Fibroblast of lung (primary cell): ENCODE results near the gene ARFGAP3. TPM values are rescaled to one million over a fixed set of nuclear protein-coding genes. Genes with fewer than 3 reads are reported as not detected.
A peak's percentile ranks its signal among the peaks of the same experiment; 100 is the strongest.

Experiments
- DNase-seq, 2 donors: peaks; one replicate each; pipeline versions ENCODE4 v3.0.0 to v3.0.0-alpha.2; 2010; ENCODE audit warnings: low read depth in 2 of 2
- H2AFZ ChIP-seq: 2 replicates; pipeline ENCODE4 v1.5.1; 2012; ENCODE audit warnings: low read length, control low read depth, inconsistent platforms
- H3K27ac ChIP-seq: 2 replicates; pipeline ENCODE4 v1.5.1; 2011; ENCODE audit warnings: low read length, control low read depth; ENCODE audit not compliant: insufficient read depth
- H3K27me3 ChIP-seq: 2 replicates; pipeline ENCODE4 v1.5.1; 2011; ENCODE audit warnings: mild to moderate bottlenecking, low read length; ENCODE audit not compliant: control insufficient read depth, insufficient read depth
- H3K36me3 ChIP-seq: 2 replicates; pipeline ENCODE4 v1.5.1; 2011; ENCODE audit warnings: low read length; ENCODE audit not compliant: control insufficient read depth, insufficient read depth
- H3K4me1 ChIP-seq: 2 replicates; pipeline ENCODE4 v1.5.1; 2011; ENCODE audit warnings: low read length; ENCODE audit not compliant: control insufficient read depth, insufficient read depth; ENCODE audit errors: extremely low read depth
- H3K4me2 ChIP-seq: 2 replicates; pipeline ENCODE4 v1.5.1; 2011; ENCODE audit warnings: low read length, control low read depth; ENCODE audit not compliant: insufficient read depth; ENCODE audit errors: extremely low read depth
- H3K4me3 ChIP-seq, 4 experiments: fragments of 200-600 bp in 1 of 4; sonication (generic) in 1 of 4; replicated peaks in 1 of 4; 2 replicates each; pipeline ENCODE4 v1.5.1; 2011 to 2016; ENCODE audit warnings: low read length in 4 of 4, low read depth in 3 of 4, mild to moderate bottlenecking in 3 of 4, control low read depth in 2 of 4, inconsistent platforms in 1 of 4, mixed read lengths in 1 of 4; ENCODE audit not compliant: insufficient read depth in 1 of 4; ENCODE audit errors: control extremely low read depth in 1 of 4
- H3K79me2 ChIP-seq: 2 replicates; pipeline ENCODE4 v1.5.1; 2012; ENCODE audit warnings: mild to moderate bottlenecking, low read length, inconsistent platforms; ENCODE audit not compliant: control insufficient read depth, insufficient read depth
- H3K9ac ChIP-seq: 2 replicates; pipeline ENCODE4 v1.5.1; 2011; ENCODE audit warnings: mild to moderate bottlenecking, low read length, control low read depth; ENCODE audit not compliant: insufficient read depth
- H3K9me3 ChIP-seq: 2 replicates; pipeline ENCODE4 v1.5.1; 2012; ENCODE audit warnings: low read depth, low read length; ENCODE audit not compliant: control insufficient read depth, insufficient read depth
- H4K20me1 ChIP-seq: 2 replicates; pipeline ENCODE4 v1.5.1; 2011; ENCODE audit warnings: low read length; ENCODE audit not compliant: control insufficient read depth, insufficient read depth; ENCODE audit errors: extremely low read depth
- EZH2 ChIP-seq: IDR thresholded peaks from 2 replicates; pipeline ENCODE4 v1.5.1; 2012; ENCODE audit warnings: low read length, control low read depth, mild to moderate bottlenecking; ENCODE audit errors: missing control alignments
- polyA plus RNA-seq, 2 donors: library from polyadenylated mRNA; depleted of rRNA in 1 of 2; stranded (reverse) in 1 of 2; unstranded in 1 of 2; fragments of >200 nt; gene quantifications; 2 replicates each; pipeline ENCODE4 v1.2.1, GENCODE V29; 2011 to 2012; ENCODE audit warnings: missing spikeins in 1 of 2
- total RNA-seq: library from RNA; depleted of rRNA; stranded (reverse); fragments of >200 nt; gene quantifications from 2 replicates; pipeline ENCODE4 v1.2.1, GENCODE V29; 2014
- TF ChIP-seq, protein P1 (sequence below), 2 donors: IDR thresholded peaks in 1 of 2; conservative IDR thresholded peaks in 1 of 2; 1 replicate in 1 of 2; 2 replicates in 1 of 2; pipeline ENCODE4 v1.5.1; 2011 to 2012; ENCODE audit warnings: low read length in 2 of 2, control low read depth in 1 of 2, inconsistent platforms in 1 of 2, low read depth in 1 of 2, mild to moderate bottlenecking in 1 of 2

Gene ARFGAP3
- total and polyA plus RNA-seq, 2 donors (not counting 1 experiment from before 2014, with no cell fraction given), result 62.1 to 74.1 TPM

DNA sequence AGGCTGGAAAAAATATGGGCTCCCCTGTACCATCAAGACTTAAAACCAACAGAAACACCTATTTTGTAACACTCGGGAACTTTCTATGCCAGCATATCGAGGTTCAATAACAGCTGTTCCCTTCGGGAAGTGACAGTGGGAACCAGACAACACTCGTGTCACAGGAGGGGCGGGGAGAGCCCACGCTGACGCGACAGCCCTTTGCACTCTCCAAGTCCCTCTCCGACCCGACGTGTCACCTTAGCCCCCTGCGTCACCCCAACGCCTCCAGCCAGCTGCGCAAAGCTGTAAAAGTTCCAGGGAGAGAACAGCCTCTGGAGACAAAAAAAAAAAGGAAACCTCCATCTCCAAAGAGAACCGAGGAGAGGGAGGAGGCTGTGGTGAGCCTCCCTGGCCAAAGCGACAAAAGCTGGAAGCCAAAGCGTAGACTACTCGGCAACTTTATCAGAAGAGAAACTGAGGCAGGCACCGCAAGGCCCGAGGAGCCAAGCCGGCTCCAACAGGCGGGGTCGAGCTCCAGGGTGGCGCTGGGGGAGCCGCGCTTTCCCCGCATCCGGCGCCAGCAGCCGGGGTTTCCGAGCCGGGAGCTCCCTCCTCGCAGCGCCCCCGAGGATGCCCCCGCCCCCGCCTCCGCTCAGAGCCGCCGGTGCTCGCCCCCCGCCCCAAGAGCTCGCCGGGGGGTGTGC lies 751 bp downstream of the ARFGAP3 start:
- TF ChIP-seq EZH2, result no peak
- TF ChIP-seq, protein P1, sequence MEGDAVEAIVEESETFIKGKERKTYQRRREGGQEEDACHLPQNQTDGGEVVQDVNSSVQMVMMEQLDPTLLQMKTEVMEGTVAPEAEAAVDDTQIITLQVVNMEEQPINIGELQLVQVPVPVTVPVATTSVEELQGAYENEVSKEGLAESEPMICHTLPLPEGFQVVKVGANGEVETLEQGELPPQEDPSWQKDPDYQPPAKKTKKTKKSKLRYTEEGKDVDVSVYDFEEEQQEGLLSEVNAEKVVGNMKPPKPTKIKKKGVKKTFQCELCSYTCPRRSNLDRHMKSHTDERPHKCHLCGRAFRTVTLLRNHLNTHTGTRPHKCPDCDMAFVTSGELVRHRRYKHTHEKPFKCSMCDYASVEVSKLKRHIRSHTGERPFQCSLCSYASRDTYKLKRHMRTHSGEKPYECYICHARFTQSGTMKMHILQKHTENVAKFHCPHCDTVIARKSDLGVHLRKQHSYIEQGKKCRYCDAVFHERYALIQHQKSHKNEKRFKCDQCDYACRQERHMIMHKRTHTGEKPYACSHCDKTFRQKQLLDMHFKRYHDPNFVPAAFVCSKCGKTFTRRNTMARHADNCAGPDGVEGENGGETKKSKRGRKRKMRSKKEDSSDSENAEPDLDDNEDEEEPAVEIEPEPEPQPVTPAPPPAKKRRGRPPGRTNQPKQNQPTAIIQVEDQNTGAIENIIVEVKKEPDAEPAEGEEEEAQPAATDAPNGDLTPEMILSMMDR (conservative IDR thresholded peaks at IDR 0.05 in 1 of 2, IDR thresholded peaks at IDR 0.05 in 1 of 2; ENCODE audit: low read depth in 1 of 2, low read length in 2 of 2), result no peak
- DNase-seq, result peak; percentile 11 to 36
- Histone ChIP-seq H3K79me2 (peaks cover 49% of the 10 kb centered on the region), H3K4me2 (peak overlapping the region; percentile 92), H3K4me3 (peak overlapping the region; percentile 72 to 92 (median 90)), H2AFZ (no peak overlapping the region), H3K4me1 (no peaks in the 10 kb centered on the region), H3K27me3 (no peaks in the 10 kb centered on the region), H3K9me3 (no peaks in the 10 kb centered on the region), H3K27ac (peak overlapping the region; percentile 94), H3K36me3 (no peaks in the 10 kb centered on the region), H4K20me1 (no peaks in the 10 kb centered on the region), H3K9ac (peak overlapping the region; percentile 96)

DNA sequence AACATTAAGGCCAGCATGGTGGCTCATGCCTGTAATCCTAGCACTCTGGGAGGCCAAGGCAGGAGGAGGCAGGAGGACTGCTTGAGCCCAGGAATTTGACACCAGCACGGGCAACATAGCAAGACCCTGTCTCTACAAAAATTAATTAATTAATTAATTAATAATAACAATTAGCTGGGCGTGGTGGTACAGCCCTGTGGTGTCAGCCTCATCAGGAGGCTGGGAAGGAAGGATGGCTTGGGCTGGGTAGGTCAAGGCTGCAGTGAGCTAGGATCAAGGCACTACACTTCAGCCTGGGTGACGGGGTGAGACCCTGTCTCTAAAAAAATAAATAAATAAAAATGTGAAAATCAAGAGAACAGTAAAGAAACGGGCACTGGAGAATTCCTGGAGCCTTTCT lies 1.4 kb downstream of the ARFGAP3 start:
- Histone ChIP-seq H3K9ac (peak overlapping the region; percentile 96), H2AFZ (no peak overlapping the region), H3K4me2 (peak overlapping the region; percentile 92), H3K4me1 (no peaks in the 10 kb centered on the region), H3K79me2 (peaks cover 55% of the 10 kb centered on the region), H3K27me3 (no peaks in the 10 kb centered on the region), H4K20me1 (peaks cover 2% of the 10 kb centered on the region), H3K4me3 (peak overlapping the region; percentile 72 to 92 (median 90)), H3K36me3 (peaks cover 1% of the 10 kb centered on the region), H3K27ac (peak overlapping the region; percentile 94), H3K9me3 (no peaks in the 10 kb centered on the region)
- no peak for DNase-seq
- TF ChIP-seq, protein P1 (conservative IDR thresholded peaks at IDR 0.05 in 1 of 2, IDR thresholded peaks at IDR 0.05 in 1 of 2; ENCODE audit: low read depth in 1 of 2, low read length in 2 of 2), result no peak
- TF ChIP-seq EZH2, result no peak

DNA sequence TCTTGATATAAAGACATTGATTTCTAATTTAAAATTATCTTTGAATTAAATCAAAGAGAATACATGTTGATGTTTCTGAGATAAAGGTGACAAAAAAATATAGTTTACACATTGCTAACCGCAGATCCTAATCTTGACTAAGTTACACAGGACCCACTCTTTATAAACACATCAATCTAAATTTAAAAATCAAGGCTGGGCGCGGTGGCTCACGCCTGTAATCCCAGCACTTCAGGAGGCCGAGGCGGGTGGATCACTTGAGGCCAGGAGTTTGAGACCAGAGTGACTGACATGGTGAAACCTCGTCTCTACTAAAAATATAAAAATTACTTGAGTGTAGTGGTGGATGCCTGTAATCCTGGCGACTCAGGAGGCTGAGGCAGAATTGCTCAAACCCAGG lies 1.9 kb downstream of the ARFGAP3 start:
- Histone ChIP-seq H3K9me3 (no peaks in the 10 kb centered on the region), H3K4me3 (peak overlapping the region in 1 of 4 experiments; percentile 72), H3K79me2 (peaks cover 60% of the 10 kb centered on the region), H3K4me1 (no peaks in the 10 kb centered on the region), H3K4me2 (no peak overlapping the region), H3K27me3 (no peaks in the 10 kb centered on the region), H3K9ac (no peak overlapping the region), H3K27ac (no peak overlapping the region), H3K36me3 (peaks cover 1% of the 10 kb centered on the region), H2AFZ (no peak overlapping the region), H4K20me1 (peaks cover 2% of the 10 kb centered on the region)
- DNase-seq, result no peak
- TF ChIP-seq EZH2, result no peak
- TF ChIP-seq, protein P1 (conservative IDR thresholded peaks at IDR 0.05 in 1 of 2, IDR thresholded peaks at IDR 0.05 in 1 of 2; ENCODE audit: low read depth in 1 of 2, low read length in 2 of 2), result no peak
